Natural killer cell (primary cell): ENCODE data around the gene CACNB2. TPM values are rescaled to one million over a fixed set of nuclear protein-coding genes. Genes with fewer than 3 reads are reported as not detected.
"Not testable (repeated sequence)": the region's sequence is repeated elsewhere in the genome, so short reads cannot be mapped to it uniquely, and the experiment has no call there.

Source experiments
- ATAC-seq, 3 donors: fragments of 150-1000 bp in 2 of 3; fragments of 200-7000 bp in 1 of 3; cut with Tn5 transposase; 1 replicate in 1 of 3; 2 replicates in 2 of 3; pipeline ENCODE4 v1.10.0; 2021; ENCODE audit warnings: mild to moderate bottlenecking in 2 of 3, moderate library complexity in 2 of 3
- DNase-seq, 2 donors: peaks; one replicate each; pipeline versions ENCODE4 v3.0.0 to v3.0.0-alpha.2; 2013 to 2021; ENCODE audit warnings: mixed read lengths in 1 of 2
- H3K27ac ChIP-seq: one replicate; pipeline ENCODE4 v1.5.1; 2013; ENCODE audit warnings: mild to moderate bottlenecking, low read length
- H3K27me3 ChIP-seq: one replicate; pipeline ENCODE4 v1.6.1; 2013; ENCODE audit warnings: low read length; ENCODE audit not compliant: control insufficient read depth, insufficient read depth
- H3K36me3 ChIP-seq: one replicate; pipeline ENCODE4 v1.6.1; 2013; ENCODE audit warnings: low read length; ENCODE audit not compliant: control insufficient read depth, insufficient read depth
- H3K4me1 ChIP-seq: one replicate; pipeline ENCODE4 v1.6.1; 2013; ENCODE audit warnings: low read length; ENCODE audit not compliant: control insufficient read depth, insufficient read depth
- H3K4me3 ChIP-seq: one replicate; pipeline ENCODE4 v1.5.1; 2013; ENCODE audit warnings: low read length
- H3K9me3 ChIP-seq: one replicate; pipeline ENCODE4 v1.6.1; 2013; ENCODE audit warnings: low read length; ENCODE audit not compliant: control insufficient read depth, insufficient read depth
- H3K27ac Mint-ChIP-seq, 2 donors: one replicate each; pipeline ENCODE4 v1.8.0; 2022; ENCODE audit warnings: mild to moderate bottlenecking in 2 of 2, mixed read lengths in 2 of 2, moderate library complexity in 1 of 2
- H3K27me3 Mint-ChIP-seq, 2 donors: one replicate each; pipeline ENCODE4 v1.8.0; 2022; ENCODE audit warnings: low read depth in 2 of 2, mixed read lengths in 2 of 2
- H3K36me3 Mint-ChIP-seq: one replicate; pipeline ENCODE4 v1.8.0; 2022; ENCODE audit warnings: mixed read lengths
- H3K4me1 Mint-ChIP-seq, 2 donors: one replicate each; pipeline ENCODE4 v1.8.0; 2022; ENCODE audit warnings: mixed read lengths in 2 of 2
- H3K4me3 Mint-ChIP-seq: one replicate; pipeline ENCODE4 v1.8.0; 2022; ENCODE audit warnings: mild to moderate bottlenecking, moderate library complexity, mixed read lengths
- H3K9me3 Mint-ChIP-seq, 2 donors: one replicate each; pipeline ENCODE4 v1.8.0; 2022; ENCODE audit warnings: mixed read lengths in 2 of 2
- WGBS: methylation state at CpG from one replicate; pipeline ENCODE4 v1.1.7; 2013; ENCODE audit warnings: missing lambda C conversion rate; ENCODE audit not compliant: insufficient coverage; 5-methylcytosine and 5-hydroxymethylcytosine counted together
- intact Hi-C: fragments of 100-400 bp; cut with micrococcal nuclease; formaldehyde crosslinking; loops from one replicate; pipeline ENCODE4 v1.14.2; 2022
- total RNA-seq, 4 donors: library from RNA; stranded (reverse); fragments of 120-200 nt in 1 of 4; gene quantifications; one replicate each; pipeline versions ENCODE4 v1.2.3 to v1.2.4, GENCODE V29; 2013 to 2022
- TF ChIP-seq, protein P1 (sequence below): fragments of 200-600 bp; IDR thresholded peaks from one replicate; pipeline ENCODE4 v1.8.0; 2022; ENCODE audit warnings: antibody characterized with exemption

Gene CACNB2
- total RNA-seq, 3 donors from 2014 or later (not counting 1 experiment from before 2014, with no cell fraction given), result not detected

DNA sequence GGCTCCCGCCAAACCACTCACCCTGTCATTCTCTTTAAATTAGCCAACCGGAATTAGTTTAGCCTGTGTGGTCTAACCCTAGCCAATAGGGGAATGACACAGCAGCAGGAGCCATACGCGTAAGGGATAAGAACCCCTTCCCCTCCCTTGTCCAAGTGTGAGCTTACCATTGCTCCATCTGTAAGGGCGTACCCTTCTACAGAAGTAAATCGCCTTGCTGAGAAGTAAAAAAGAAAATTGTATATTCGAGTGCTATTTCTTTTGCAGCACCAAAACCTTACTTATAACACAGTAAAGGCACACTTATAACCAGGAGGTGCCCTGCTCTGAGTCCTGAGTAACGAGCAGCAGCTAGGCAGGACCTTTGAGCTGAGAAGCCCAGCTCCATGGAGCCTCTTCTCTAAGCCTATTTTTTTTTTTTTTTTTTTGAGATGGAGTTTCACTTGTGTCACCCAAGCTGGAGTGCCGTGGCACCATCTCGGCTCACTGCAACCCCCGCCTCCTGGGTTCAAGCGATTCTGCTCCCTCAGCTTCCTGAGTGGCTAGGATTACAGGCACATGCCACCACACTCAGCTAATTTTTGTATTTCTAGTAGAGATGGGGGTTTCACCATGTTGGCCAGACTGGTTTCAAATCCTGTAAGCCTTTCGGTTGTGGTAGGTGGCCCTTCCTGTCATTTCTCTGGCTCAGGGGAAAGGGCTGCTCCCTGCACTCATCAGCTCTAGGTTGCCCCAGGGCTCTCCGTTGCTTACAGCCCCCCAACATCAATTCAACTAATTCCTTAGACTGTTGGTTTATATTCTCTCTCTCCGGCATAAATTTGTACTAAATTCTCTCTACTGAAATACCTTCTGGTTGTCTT is 437.8 kb downstream of the CACNB2 start:
- Mint-ChIP-seq H3K36me3 (peaks cover 48% of the 10 kb centered on the region), H3K27ac (no peak overlapping the region), H3K9me3 (peaks cover 3 to 8% of the 10 kb centered on the region in 2 donors), H3K4me1 (peaks cover 8 to 12% of the 10 kb centered on the region in 2 donors), H3K4me3 (no peak overlapping the region), H3K27me3 (no peaks in the 10 kb centered on the region)
- H3K36me3 ChIP-seq, result peaks cover 5% of the 10 kb centered on the region
- no peaks in the 10 kb centered on the region for H3K27me3 ChIP-seq
- TF ChIP-seq, protein P1, sequence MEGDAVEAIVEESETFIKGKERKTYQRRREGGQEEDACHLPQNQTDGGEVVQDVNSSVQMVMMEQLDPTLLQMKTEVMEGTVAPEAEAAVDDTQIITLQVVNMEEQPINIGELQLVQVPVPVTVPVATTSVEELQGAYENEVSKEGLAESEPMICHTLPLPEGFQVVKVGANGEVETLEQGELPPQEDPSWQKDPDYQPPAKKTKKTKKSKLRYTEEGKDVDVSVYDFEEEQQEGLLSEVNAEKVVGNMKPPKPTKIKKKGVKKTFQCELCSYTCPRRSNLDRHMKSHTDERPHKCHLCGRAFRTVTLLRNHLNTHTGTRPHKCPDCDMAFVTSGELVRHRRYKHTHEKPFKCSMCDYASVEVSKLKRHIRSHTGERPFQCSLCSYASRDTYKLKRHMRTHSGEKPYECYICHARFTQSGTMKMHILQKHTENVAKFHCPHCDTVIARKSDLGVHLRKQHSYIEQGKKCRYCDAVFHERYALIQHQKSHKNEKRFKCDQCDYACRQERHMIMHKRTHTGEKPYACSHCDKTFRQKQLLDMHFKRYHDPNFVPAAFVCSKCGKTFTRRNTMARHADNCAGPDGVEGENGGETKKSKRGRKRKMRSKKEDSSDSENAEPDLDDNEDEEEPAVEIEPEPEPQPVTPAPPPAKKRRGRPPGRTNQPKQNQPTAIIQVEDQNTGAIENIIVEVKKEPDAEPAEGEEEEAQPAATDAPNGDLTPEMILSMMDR, result no peak
- ATAC-seq, result no peak
- no peaks in the 10 kb centered on the region for H3K4me1 ChIP-seq
- intact Hi-C loops, result no loop called here
- 88% methylated on average over 13 of the region's 15 CpGs for WGBS
- no peak overlapping the region for H3K27ac ChIP-seq
- no peak for DNase-seq
- peaks cover 13% of the 10 kb centered on the region for H3K9me3 ChIP-seq
- no peak overlapping the region for H3K4me3 ChIP-seq

DNA sequence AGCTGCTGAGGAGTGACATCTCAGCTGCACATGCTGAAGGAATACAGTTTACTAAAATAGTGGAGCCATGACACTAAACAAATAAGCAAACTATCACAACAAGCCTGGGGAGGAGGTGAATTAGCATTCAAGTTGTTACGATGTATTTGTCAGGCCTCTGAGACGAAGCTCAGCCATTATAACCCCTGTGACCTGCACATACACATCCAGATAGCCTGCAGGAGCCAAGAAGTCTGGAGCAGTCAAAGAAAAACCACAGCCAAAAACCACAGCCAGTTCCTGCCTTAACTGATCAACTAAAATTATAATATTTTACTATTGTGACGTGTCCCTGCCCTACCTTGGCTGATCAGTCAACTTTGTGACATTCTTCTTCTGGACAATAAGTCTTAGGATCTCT is 442.6 kb downstream of the CACNB2 start:
- H3K36me3 ChIP-seq, result peaks cover 5% of the 10 kb centered on the region
- no peak for ATAC-seq
- peaks cover 11 to 17% of the 10 kb centered on the region in 2 donors for H3K4me1 Mint-ChIP-seq

DNA sequence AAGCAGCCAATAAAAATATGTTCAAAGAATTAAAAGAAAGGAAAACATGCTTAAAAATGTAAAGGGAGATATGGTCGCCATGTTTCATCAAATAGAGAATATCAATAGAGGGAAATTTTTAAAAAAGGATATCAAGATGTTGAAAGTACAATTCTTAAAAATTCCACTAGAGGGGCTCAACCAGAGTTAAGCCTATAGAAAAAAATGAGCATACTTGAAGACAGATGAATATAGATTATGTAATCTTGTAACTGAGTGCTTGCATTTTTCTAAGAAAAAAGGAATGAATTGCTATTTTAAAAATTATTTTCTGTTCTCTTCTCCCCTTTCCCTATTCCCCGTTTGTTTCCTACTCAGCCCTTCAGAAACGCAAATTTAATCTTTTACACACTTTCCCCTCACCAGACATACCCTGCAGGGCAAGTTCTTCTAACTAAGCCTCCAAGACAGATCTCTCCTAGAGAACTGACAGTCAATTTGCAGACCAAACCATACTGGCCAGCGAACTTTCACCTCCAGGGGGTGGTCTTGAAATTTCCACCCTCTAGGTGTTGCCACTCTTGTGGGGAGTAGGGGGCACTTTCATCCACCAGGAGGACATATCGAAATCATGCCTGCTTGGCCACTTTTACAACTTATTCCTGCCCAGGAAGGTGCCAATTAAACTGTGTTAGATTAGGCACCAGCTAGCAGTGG is 443.5 kb downstream of the CACNB2 start:
- Mint-ChIP-seq H3K27me3 (no peaks in the 10 kb centered on the region), H3K27ac (no peak overlapping the region), H3K4me1 (peaks cover 11 to 17% of the 10 kb centered on the region in 2 donors), H3K9me3 (peaks cover 0 to 2% of the 10 kb centered on the region in 2 donors), H3K36me3 (peaks cover 49% of the 10 kb centered on the region), H3K4me3 (no peak overlapping the region)
- TF ChIP-seq, protein P1, result peak; percentile 14
- Histone ChIP-seq H3K9me3 (no peaks in the 10 kb centered on the region), H3K27me3 (no peaks in the 10 kb centered on the region), H3K4me1 (no peaks in the 10 kb centered on the region), H3K27ac (no peak overlapping the region), H3K4me3 (no peak overlapping the region), H3K36me3 (peaks cover 7% of the 10 kb centered on the region)
- peak in 1 of 2 donors; percentile 20 for DNase-seq
- ATAC-seq, result no peak
- 79% methylated on average over 5 of the region's 5 CpGs for WGBS
- intact Hi-C loops, result no loop called here

More for the DNA sequence above, 442.6 kb downstream of the CACNB2 start:
- Histone ChIP-seq H3K9me3 (peaks cover 9% of the 10 kb centered on the region), H3K27ac (no peak overlapping the region), H3K4me3 (no peak overlapping the region), H3K4me1 (no peaks in the 10 kb centered on the region), H3K27me3 (no peaks in the 10 kb centered on the region)
- WGBS, result 50% methylated on average over 3 of the region's 3 CpGs
- Mint-ChIP-seq H3K36me3 (peaks cover 55% of the 10 kb centered on the region), H3K27ac (no peak overlapping the region), H3K9me3 (peaks cover 3 to 5% of the 10 kb centered on the region in 2 donors), H3K27me3 (no peaks in the 10 kb centered on the region), H3K4me3 (no peak overlapping the region)
- no peak for DNase-seq
- intact Hi-C loops, result no loop called here
- TF ChIP-seq, protein P1, result no peak

GRCh38 chr10:18586637-18587036 is 446.4 kb downstream of the CACNB2 start:
- H3K27ac Mint-ChIP-seq, H3K27ac ChIP-seq, H3K4me3 Mint-ChIP-seq, intact Hi-C loops, H3K9me3 Mint-ChIP-seq, H3K27me3 ChIP-seq, H3K27me3 Mint-ChIP-seq, H3K4me3 ChIP-seq, DNase-seq, H3K9me3 ChIP-seq, ATAC-seq, H3K36me3 ChIP-seq, H3K4me1 ChIP-seq: not testable (repeated sequence)
- 96% methylated on average over 10 of the region's 10 CpGs for WGBS
- peaks cover 17 to 32% of the 10 kb centered on the region in 2 donors for H3K4me1 Mint-ChIP-seq
- peaks cover 26% of the 10 kb centered on the region for H3K36me3 Mint-ChIP-seq

DNA sequence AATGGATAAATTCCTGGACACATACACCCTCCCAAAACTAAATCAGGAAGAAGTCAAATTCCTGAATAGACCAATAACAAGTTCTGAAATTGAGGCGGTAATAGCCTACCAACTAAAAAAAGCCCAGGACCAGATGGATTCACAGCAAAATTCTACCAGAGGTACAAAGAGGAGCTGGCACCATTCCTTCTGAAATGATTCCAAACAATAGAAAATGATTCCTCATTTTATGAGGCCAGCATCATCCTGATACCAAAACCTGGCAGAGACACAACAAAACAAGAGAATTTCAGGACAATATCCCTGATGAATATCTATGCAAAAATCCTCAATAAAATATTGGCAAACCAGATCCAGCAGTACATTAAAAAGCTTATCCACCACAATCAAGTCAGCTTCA is 450.9 kb downstream of the CACNB2 start:
- H3K4me1 ChIP-seq, H3K36me3 Mint-ChIP-seq, H3K9me3 ChIP-seq, intact Hi-C loops, H3K4me3 ChIP-seq, H3K27ac Mint-ChIP-seq, DNase-seq, H3K4me3 Mint-ChIP-seq, H3K27me3 ChIP-seq, H3K27me3 Mint-ChIP-seq, H3K9me3 Mint-ChIP-seq, H3K27ac ChIP-seq, ATAC-seq: not testable (repeated sequence)
- peaks cover 0 to 29% of the 10 kb centered on the region in 2 donors for H3K4me1 Mint-ChIP-seq
- H3K36me3 ChIP-seq, result peaks cover 12% of the 10 kb centered on the region
- 94% methylated on average over 1 of the region's 1 CpG for WGBS
